DOHH2 (cell line): Measurements from ENCODE around the gene MAPKAPK2.

Experiments
- H3F3A ChIP-seq: fragments of 200-600 bp; sonication (generic), shearing (Covaris generic); 2 replicates; pipeline ENCODE4 v1.6.0; 2016; ENCODE audit warnings: antibody characterized with exemption, mild to moderate bottlenecking; ENCODE audit not compliant: control insufficient read depth, insufficient read depth
- H3K27ac ChIP-seq: fragments of 200-600 bp; sonication (generic); 2 replicates; pipeline ENCODE4 v1.5.1; 2014; ENCODE audit warnings: low read depth, mild to moderate bottlenecking, low read length, moderate library complexity
- H3K27me3 ChIP-seq: fragments of 200-600 bp; sonication (generic); 2 replicates; pipeline ENCODE4 v1.6.1; 2014; ENCODE audit warnings: mild to moderate bottlenecking, low read length, mixed read lengths; ENCODE audit not compliant: control insufficient read depth
- H3K36me3 ChIP-seq: fragments of 200-600 bp; sonication (generic); 2 replicates; pipeline ENCODE4 v1.6.1; 2014; ENCODE audit warnings: mild to moderate bottlenecking, low read length, moderate library complexity, mixed read lengths; ENCODE audit not compliant: control insufficient read depth
- H3K4me1 ChIP-seq: fragments of 200-600 bp; sonication (generic); 2 replicates; pipeline ENCODE4 v1.6.1; 2014; ENCODE audit warnings: mild to moderate bottlenecking, low read length, mixed read lengths; ENCODE audit not compliant: control insufficient read depth
- H3K4me2 ChIP-seq: fragments of 200-600 bp; sonication (generic); 2 replicates; pipeline ENCODE4 v1.6.0; 2014; ENCODE audit warnings: mild to moderate bottlenecking, low read length, moderate library complexity
- H3K4me3 ChIP-seq: fragments of 200-600 bp; sonication (generic); 2 replicates; pipeline ENCODE4 v1.5.1; 2014; ENCODE audit warnings: mild to moderate bottlenecking, low read length, mixed read lengths
- H3K79me2 ChIP-seq: fragments of 200-600 bp; sonication (generic); 2 replicates; pipeline ENCODE4 v1.6.1; 2014; ENCODE audit warnings: mild to moderate bottlenecking, low read length, mixed read lengths; ENCODE audit not compliant: control insufficient read depth
- H3K9me2 ChIP-seq: fragments of 200-600 bp; sonication (generic); replicated peaks from 2 replicates; pipeline ENCODE4 v1.6.1; 2014; ENCODE audit warnings: mild to moderate bottlenecking, low read length, mixed read lengths; ENCODE audit not compliant: control insufficient read depth
- H3K9me3 ChIP-seq: fragments of 200-600 bp; sonication (generic); 2 replicates; pipeline ENCODE4 v1.6.1; 2014; ENCODE audit warnings: antibody characterized with exemption, low read length, mixed read lengths; ENCODE audit not compliant: control insufficient read depth, insufficient read depth
- H4K20me1 ChIP-seq: fragments of 200-600 bp; sonication (generic); 2 replicates; pipeline ENCODE4 v1.6.0; 2014; ENCODE audit warnings: low read depth, mild to moderate bottlenecking, antibody characterized with exemption, low read length, moderate library complexity; ENCODE audit not compliant: control insufficient read depth, insufficient read depth
- CTCF ChIP-seq: fragments of 200-600 bp; sonication (generic); IDR thresholded peaks from one replicate; pipeline ENCODE4 v1.5.1; 2014; ENCODE audit warnings: antibody characterized with exemption, mild to moderate bottlenecking, low read depth, low read length; ENCODE audit not compliant: poor library complexity, severe bottlenecking
- EZH2phosphoT487 ChIP-seq: fragments of 200-600 bp; sonication (generic); IDR thresholded peaks from 2 replicates; pipeline ENCODE4 v1.6.1; 2017; ENCODE audit warnings: borderline replicate concordance, mild to moderate bottlenecking, antibody characterized with exemption, low read length, moderate library complexity, mixed read lengths

The MAPKAPK2 gene

GRCh38 chr1:206687915-206688442 lies 3.3 kb downstream of the MAPKAPK2 start:
- Histone ChIP-seq H3K4me3 (no peak overlapping the region), H3K79me2 (peaks cover 69% of the 10 kb centered on the region), H3K9me3 (no peaks in the 10 kb centered on the region), H3K27ac (no peak overlapping the region), H3K27me3 (no peaks in the 10 kb centered on the region), H4K20me1 (no peaks in the 10 kb centered on the region; the same call in 1 of the 2 replicates), H3K9me2 (no peaks in the 10 kb centered on the region), H3K4me1 (peaks cover 29% of the 10 kb centered on the region), H3K36me3 (no peaks in the 10 kb centered on the region), H3K4me2 (no peak overlapping the region), H3F3A (peaks cover 7% of the 10 kb centered on the region; the same call in 1 of the 2 replicates)
- TF ChIP-seq EZH2phosphoT487, result no peak
- TF ChIP-seq CTCF, result no peak

- Histone ChIP-seq H3K9me3 (no peaks in the 10 kb centered on the region), H3K79me2 (peaks cover 93% of the 10 kb centered on the region), H3K4me3 (no peak overlapping the region), H3K4me1 (peaks cover 26% of the 10 kb centered on the region), H3K9me2 (no peaks in the 10 kb centered on the region), H3K27me3 (no peaks in the 10 kb centered on the region), H3F3A (peaks cover 6% of the 10 kb centered on the region; the same call in 1 of the 2 replicates), H3K27ac (no peak overlapping the region), H4K20me1 (peaks cover 12% of the 10 kb centered on the region), H3K4me2 (no peak overlapping the region), H3K36me3 (peaks cover 3% of the 10 kb centered on the region; the same call in 1 of the 2 replicates)
- TF ChIP-seq EZH2phosphoT487 (no peak), CTCF (no peak)
These were observed 5.8 kb downstream of the MAPKAPK2 start for GRCh38 chr1:206690516-206690915.

- no peak overlapping the region for H3K4me2 ChIP-seq
These were observed 6.9 kb downstream of the MAPKAPK2 start for GRCh38 chr1:206691604-206692003.

More at GRCh38 chr1:206691604-206692003, 6.9 kb downstream of the MAPKAPK2 start:
- H3K79me2 ChIP-seq, result peaks cover 94% of the 10 kb centered on the region
- H4K20me1 ChIP-seq, result peaks cover 16% of the 10 kb centered on the region
- no peaks in the 10 kb centered on the region for H3K9me3 ChIP-seq
- H3K4me3 ChIP-seq, result no peak overlapping the region
- TF ChIP-seq CTCF (no peak), EZH2phosphoT487 (no peak)
- H3K36me3 ChIP-seq, result peaks cover 3% of the 10 kb centered on the region; the same call in 1 of the 2 replicates
- H3K9me2 ChIP-seq, result no peaks in the 10 kb centered on the region
- peaks cover 33% of the 10 kb centered on the region for H3K4me1 ChIP-seq
- H3K27ac ChIP-seq, result no peak overlapping the region
- H3K27me3 ChIP-seq, result no peaks in the 10 kb centered on the region
- peaks cover 2% of the 10 kb centered on the region; the same call in 1 of the 2 replicates for H3F3A ChIP-seq
